ENCODE measurements around the gene MRPL21. TPM values are rescaled to one million over a fixed set of nuclear protein-coding genes. Genes with fewer than 3 reads are reported as not detected.

Gene MRPL21
- total RNA-seq, 3 donors from 2014 or later (not counting 1 experiment from before 2014, with no cell fraction given): 39.0 to 47.4 (median 40.3) TPM

DNA sequence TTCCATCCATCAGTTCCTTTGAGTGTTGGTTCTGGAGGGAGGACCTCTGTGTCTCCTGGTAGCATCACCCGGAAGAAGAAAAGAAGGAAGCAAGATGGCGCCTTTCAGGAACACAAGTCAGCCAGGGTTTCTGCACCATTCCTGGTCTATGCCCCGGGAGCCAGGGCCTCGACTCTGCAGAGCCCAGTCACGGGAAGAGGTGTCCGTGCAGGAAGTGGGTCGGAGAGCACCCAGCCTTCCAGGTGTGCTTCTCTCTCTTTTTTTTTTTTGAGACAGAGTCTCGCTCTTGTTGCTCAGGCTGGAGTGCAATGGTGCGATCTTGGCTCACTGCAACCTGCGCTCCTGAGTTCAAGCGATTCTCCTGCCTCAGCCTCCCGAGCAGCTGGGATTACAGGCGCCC, 21.2 kb downstream of the MRPL21 start:
- Histone ChIP-seq H3K27me3 (ENCODE audit: control insufficient read depth, insufficient read depth, low read length) (no peaks in the 10 kb centered on the region), H3K4me1 (ENCODE audit: control insufficient read depth, insufficient read depth, low read length) (no peaks in the 10 kb centered on the region), H3K9me3 (ENCODE audit: control insufficient read depth, insufficient read depth, low read length) (no peaks in the 10 kb centered on the region), H3K4me3 (ENCODE audit: low read length) (no peak overlapping the region), H3K36me3 (ENCODE audit: control insufficient read depth, insufficient read depth, low read length) (no peaks in the 10 kb centered on the region), H3K27ac (ENCODE audit: low read length) (no peak overlapping the region)
- TF ChIP-seq, protein P1, sequence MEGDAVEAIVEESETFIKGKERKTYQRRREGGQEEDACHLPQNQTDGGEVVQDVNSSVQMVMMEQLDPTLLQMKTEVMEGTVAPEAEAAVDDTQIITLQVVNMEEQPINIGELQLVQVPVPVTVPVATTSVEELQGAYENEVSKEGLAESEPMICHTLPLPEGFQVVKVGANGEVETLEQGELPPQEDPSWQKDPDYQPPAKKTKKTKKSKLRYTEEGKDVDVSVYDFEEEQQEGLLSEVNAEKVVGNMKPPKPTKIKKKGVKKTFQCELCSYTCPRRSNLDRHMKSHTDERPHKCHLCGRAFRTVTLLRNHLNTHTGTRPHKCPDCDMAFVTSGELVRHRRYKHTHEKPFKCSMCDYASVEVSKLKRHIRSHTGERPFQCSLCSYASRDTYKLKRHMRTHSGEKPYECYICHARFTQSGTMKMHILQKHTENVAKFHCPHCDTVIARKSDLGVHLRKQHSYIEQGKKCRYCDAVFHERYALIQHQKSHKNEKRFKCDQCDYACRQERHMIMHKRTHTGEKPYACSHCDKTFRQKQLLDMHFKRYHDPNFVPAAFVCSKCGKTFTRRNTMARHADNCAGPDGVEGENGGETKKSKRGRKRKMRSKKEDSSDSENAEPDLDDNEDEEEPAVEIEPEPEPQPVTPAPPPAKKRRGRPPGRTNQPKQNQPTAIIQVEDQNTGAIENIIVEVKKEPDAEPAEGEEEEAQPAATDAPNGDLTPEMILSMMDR (IDR thresholded peaks at IDR 0.05): no peak
- intact Hi-C loops (cut with micrococcal nuclease): no loop called here
- no peak for ATAC-seq
- no peak overlapping the region for H3K27ac Mint-ChIP-seq
- no peak overlapping the region for H3K4me3 Mint-ChIP-seq
- H3K27me3 Mint-ChIP-seq (ENCODE audit: low read depth in 2 of 2): no peaks in the 10 kb centered on the region
- DNase-seq: no peak
- H3K4me1 Mint-ChIP-seq: no peaks in the 10 kb centered on the region
- 93% methylated on average over 11 of the region's 13 CpGs for WGBS (ENCODE audit: insufficient coverage)
- no peaks in the 10 kb centered on the region for H3K9me3 Mint-ChIP-seq
- H3K36me3 Mint-ChIP-seq: no peaks in the 10 kb centered on the region

DNA sequence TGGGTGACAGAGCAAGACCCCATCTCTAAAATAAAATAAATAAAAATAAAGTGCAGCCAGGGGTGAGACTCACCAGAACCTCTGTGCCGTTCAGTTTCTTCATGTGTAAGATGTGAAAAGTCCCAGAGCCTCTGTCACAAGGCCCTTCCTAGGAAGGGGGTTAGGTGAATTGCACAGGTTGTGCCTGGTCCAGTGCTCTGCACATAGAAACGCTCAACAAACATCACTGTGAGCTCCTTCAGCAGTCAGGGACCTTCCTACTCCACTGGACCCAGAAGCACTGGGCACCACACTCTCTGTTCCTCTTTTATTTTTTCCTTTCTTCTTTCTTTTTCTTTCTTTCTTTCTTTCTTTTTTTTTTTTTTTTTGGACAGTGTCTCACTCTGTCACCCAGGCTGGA, 22.3 kb downstream of the MRPL21 start:
- Mint-ChIP-seq H3K4me3 (no peak overlapping the region), H3K27ac (no peak overlapping the region), H3K36me3 (no peaks in the 10 kb centered on the region), H3K27me3 (ENCODE audit: low read depth in 2 of 2) (no peaks in the 10 kb centered on the region), H3K9me3 (no peaks in the 10 kb centered on the region), H3K4me1 (no peaks in the 10 kb centered on the region)
- no peaks in the 10 kb centered on the region for H3K4me1 ChIP-seq (ENCODE audit: control insufficient read depth, insufficient read depth, low read length)
- intact Hi-C loops (cut with micrococcal nuclease): no loop called here
- H3K27ac ChIP-seq (ENCODE audit: low read length): no peak overlapping the region
- no peaks in the 10 kb centered on the region for H3K27me3 ChIP-seq (ENCODE audit: control insufficient read depth, insufficient read depth, low read length)
- WGBS (ENCODE audit: insufficient coverage): 94% methylated on average over 2 of the region's 2 CpGs
- H3K9me3 ChIP-seq (ENCODE audit: control insufficient read depth, insufficient read depth, low read length): no peaks in the 10 kb centered on the region
- DNase-seq (no peak), ATAC-seq (no peak)
- no peak overlapping the region for H3K4me3 ChIP-seq (ENCODE audit: low read length)
- no peaks in the 10 kb centered on the region for H3K36me3 ChIP-seq (ENCODE audit: control insufficient read depth, insufficient read depth, low read length)
- TF ChIP-seq, protein P1 (IDR thresholded peaks at IDR 0.05): no peak

DNA sequence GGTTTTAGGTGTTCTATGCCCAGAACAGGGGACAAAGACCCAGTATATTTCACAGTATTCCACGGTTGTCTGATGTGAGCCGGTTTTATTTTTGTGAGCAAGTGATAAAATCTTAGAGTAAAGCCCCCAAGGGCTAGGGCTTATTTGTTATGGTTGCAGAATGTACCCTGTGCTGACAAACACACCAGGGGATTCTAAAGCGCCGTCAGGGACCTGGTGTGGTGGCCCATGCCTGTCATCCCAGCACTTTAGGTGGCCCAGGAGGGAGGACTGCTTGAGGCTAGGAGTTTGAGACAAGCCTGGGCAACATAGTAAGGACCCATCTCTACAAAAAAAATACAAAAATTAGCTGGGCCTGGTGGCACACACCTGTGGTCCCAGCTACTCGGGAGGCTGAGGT, 22.8 kb downstream of the MRPL21 start:
- no peak for DNase-seq
- TF ChIP-seq, protein P1 (IDR thresholded peaks at IDR 0.05): no peak
- no peak overlapping the region for H3K27ac Mint-ChIP-seq
- no peaks in the 10 kb centered on the region for H3K27me3 ChIP-seq (ENCODE audit: control insufficient read depth, insufficient read depth, low read length)
- H3K4me1 Mint-ChIP-seq: no peaks in the 10 kb centered on the region
- no peak for ATAC-seq
- H3K36me3 ChIP-seq (ENCODE audit: control insufficient read depth, insufficient read depth, low read length): no peaks in the 10 kb centered on the region
- no peaks in the 10 kb centered on the region for H3K36me3 Mint-ChIP-seq
- no peaks in the 10 kb centered on the region for H3K4me1 ChIP-seq (ENCODE audit: control insufficient read depth, insufficient read depth, low read length)
- intact Hi-C loops (cut with micrococcal nuclease): no loop called here
- H3K27ac ChIP-seq (ENCODE audit: low read length): no peak overlapping the region
- no peaks in the 10 kb centered on the region for H3K9me3 Mint-ChIP-seq
- WGBS (ENCODE audit: insufficient coverage): 95% methylated on average over 5 of the region's 5 CpGs
- H3K9me3 ChIP-seq (ENCODE audit: control insufficient read depth, insufficient read depth, low read length): no peaks in the 10 kb centered on the region
- H3K27me3 Mint-ChIP-seq (ENCODE audit: low read depth in 2 of 2): no peaks in the 10 kb centered on the region
- H3K4me3 Mint-ChIP-seq: no peak overlapping the region
- no peak overlapping the region for H3K4me3 ChIP-seq (ENCODE audit: low read length)

DNA sequence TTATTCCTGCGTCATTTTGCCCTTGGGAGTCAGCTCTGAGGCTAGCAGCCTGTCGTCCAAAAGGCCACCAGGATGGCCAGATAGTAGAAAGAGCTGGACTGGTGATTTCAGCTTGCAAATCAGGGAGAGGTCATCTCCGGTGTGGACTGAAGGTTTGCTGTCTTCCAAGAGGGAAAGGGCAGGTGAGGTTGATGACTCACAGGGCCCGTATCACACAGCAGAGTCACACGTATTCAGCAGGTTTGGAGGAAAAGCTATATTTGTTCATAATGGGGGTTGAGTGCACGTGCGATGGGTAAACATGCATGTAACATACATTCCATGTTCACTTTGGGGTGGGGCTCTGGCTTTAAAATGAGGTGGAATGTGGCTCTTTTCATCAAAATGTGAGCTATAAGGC, 25.6 kb downstream of the MRPL21 start:
- Mint-ChIP-seq H3K9me3 (no peaks in the 10 kb centered on the region), H3K27me3 (ENCODE audit: low read depth in 2 of 2) (no peaks in the 10 kb centered on the region), H3K36me3 (no peaks in the 10 kb centered on the region), H3K4me1 (no peaks in the 10 kb centered on the region), H3K4me3 (no peak overlapping the region), H3K27ac (no peak overlapping the region)
- WGBS (ENCODE audit: insufficient coverage): 86% methylated on average over 7 of the region's 7 CpGs
- DNase-seq (no peak), ATAC-seq (no peak)
- Histone ChIP-seq H3K27me3 (ENCODE audit: control insufficient read depth, insufficient read depth, low read length) (no peaks in the 10 kb centered on the region), H3K9me3 (ENCODE audit: control insufficient read depth, insufficient read depth, low read length) (no peaks in the 10 kb centered on the region), H3K27ac (ENCODE audit: low read length) (no peak overlapping the region), H3K4me3 (ENCODE audit: low read length) (no peak overlapping the region), H3K36me3 (ENCODE audit: control insufficient read depth, insufficient read depth, low read length) (no peaks in the 10 kb centered on the region), H3K4me1 (ENCODE audit: control insufficient read depth, insufficient read depth, low read length) (no peaks in the 10 kb centered on the region)
- TF ChIP-seq, protein P1 (IDR thresholded peaks at IDR 0.05): no peak
- intact Hi-C loops (cut with micrococcal nuclease): no loop called here
